ENCODE results near the gene PTPRM.

The PTPRM gene

GRCh38 chr18:8413189-8413588 is 846.1 kb downstream of the PTPRM start (continued):
- TF ChIP-seq ZBTB7A (tag by site-specific recombination; IDR thresholded peaks at IDR 0.05; ENCODE audit: low read depth) (no peak), ZNF175 (tag by site-specific recombination; IDR thresholded peaks at IDR 0.05) (no peak), CTCF (tag by site-specific recombination; IDR thresholded peaks at IDR 0.05) (no peak), PRDM2 (tag by site-specific recombination; IDR thresholded peaks at IDR 0.05; ENCODE audit: borderline replicate concordance) (no peak), IKZF3 (tag by site-specific recombination; IDR thresholded peaks at IDR 0.05) (no peak), ZNF394 (tag by site-specific recombination; IDR thresholded peaks at IDR 0.05; ENCODE audit: borderline replicate concordance) (no peak)

- ChIA-PET POLR2A (no interaction called here), CTCF (interaction anchor here (0.6 to 0.8 kb wide), 2 partner anchors 14 to 472 kb away, joined by 3 read pairs; no protein-coding TSS in a partner anchor)
- no peak for TF ChIP-seq RBAK (tag by site-specific recombination; IDR thresholded peaks at IDR 0.05)
- no peak for TF ChIP-seq ZFP3 (tag by site-specific recombination; IDR thresholded peaks at IDR 0.05; ENCODE audit: low read depth)
- TF ChIP-seq ZNF501 (tag by site-specific recombination; IDR thresholded peaks at IDR 0.05) = no peak
- TF ChIP-seq ZFP41 (tag by site-specific recombination; IDR thresholded peaks at IDR 0.05; ENCODE audit: borderline replicate concordance) = no peak
- no peak for TF ChIP-seq ZBTB21 (tag by site-specific recombination; IDR thresholded peaks at IDR 0.05)
- no peak for TF ChIP-seq ZNF214 (tag by site-specific recombination; IDR thresholded peaks at IDR 0.05; ENCODE audit: borderline replicate concordance)
- no peak for TF ChIP-seq ZSCAN30 (tag by site-specific recombination; IDR thresholded peaks at IDR 0.05)
- TF ChIP-seq ZNF274 (IDR thresholded peaks at IDR 0.05; ENCODE audit: low read length) = no peak
- TF ChIP-seq ZNF274 (tag by site-specific recombination; IDR thresholded peaks at IDR 0.05; ENCODE audit: borderline replicate concordance) = no peak
- no peak for TF ChIP-seq ZNF654 (tag by site-specific recombination; IDR thresholded peaks at IDR 0.05; ENCODE audit: low read depth)
- no peak for TF ChIP-seq ZNF239 (tag by site-specific recombination; IDR thresholded peaks at IDR 0.05)
- TF ChIP-seq ZNF398 (tag by site-specific recombination; IDR thresholded peaks at IDR 0.05) = no peak
- no peak for TF ChIP-seq ZNF670 (tag by site-specific recombination; IDR thresholded peaks at IDR 0.05; ENCODE audit: low read depth)
- no peak for TF ChIP-seq ZNF202 (tag by site-specific recombination; IDR thresholded peaks at IDR 0.05; ENCODE audit: borderline replicate concordance)
- TF ChIP-seq SP3 (tag by site-specific recombination; IDR thresholded peaks at IDR 0.05) = no peak
- no peak for TF ChIP-seq ZNF707 (tag by site-specific recombination; IDR thresholded peaks at IDR 0.05)
- no peaks in the 10 kb centered on the region for H3K4me1 ChIP-seq (ENCODE audit: control insufficient read depth, insufficient read depth, low read length)
- H3K4me3 ChIP-seq (ENCODE audit: low read depth, low read length) = no peak overlapping the region
- no peaks in the 10 kb centered on the region for H3K36me3 ChIP-seq (ENCODE audit: control insufficient read depth in 2 of 2, insufficient read depth in 1 of 2, low read length in 2 of 2)
- H3K9me3 ChIP-seq (ENCODE audit: control insufficient read depth, insufficient read depth, low read depth, low read length) = no peaks in the 10 kb centered on the region
- H3K27ac ChIP-seq (ENCODE audit: extremely low read depth, low read depth, low read length) = no peak overlapping the region
These were observed 846.6 kb downstream of the PTPRM start for GRCh38 chr18:8413751-8414150.

Measured in HEK293 (cell line).